ENCODE results near the gene KIF26B. TPM values are rescaled to one million over a fixed set of nuclear protein-coding genes. Genes with fewer than 3 reads are reported as not detected.

The KIF26B gene
- total RNA-seq, 1 donor from 2014 or later = 3.5 TPM

DNA sequence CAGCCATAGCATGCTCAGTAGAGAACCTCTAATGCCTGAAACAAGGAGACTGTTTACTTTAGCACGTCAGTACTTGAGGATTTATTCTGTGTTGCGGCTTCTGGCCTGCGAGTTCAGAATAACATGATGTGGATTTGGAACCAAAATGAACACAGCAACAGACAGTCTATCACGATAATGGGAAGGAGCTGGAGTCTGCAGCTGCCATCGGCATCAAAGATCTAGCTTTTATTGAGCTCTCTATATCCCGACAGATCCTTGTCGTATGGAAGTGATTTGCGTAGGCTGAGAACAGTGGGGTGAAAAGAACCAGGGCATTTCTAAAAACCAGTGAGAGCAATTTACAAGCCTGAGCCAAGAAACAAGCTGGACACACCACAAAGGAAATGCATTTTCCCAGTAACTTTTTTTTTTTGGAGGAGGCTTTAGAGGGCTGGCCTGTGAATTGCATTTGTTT, 294.2 kb downstream of the KIF26B start:
- Histone ChIP-seq H3K27me3 (ENCODE audit: low read depth) (no peaks in the 10 kb centered on the region), H3K27ac (replicated peaks) (no peak overlapping the region), H3K4me3 (no peak overlapping the region), H3K9me3 (replicated peaks) (peaks cover 3% of the 10 kb centered on the region), H3K4me1 (no peaks in the 10 kb centered on the region), H3K36me3 (no peaks in the 10 kb centered on the region)
- no peak for DNase-seq
- TF ChIP-seq CTCF (IDR thresholded peaks at IDR 0.05; ENCODE audit: borderline replicate concordance) = no peak
- intact Hi-C loops (cut with micrococcal nuclease) = no loop called here

GRCh38 chr1:245453541-245453940, 298.8 kb downstream of the KIF26B start:
- no peaks in the 10 kb centered on the region for H3K9me3 ChIP-seq (replicated peaks)
- H3K36me3 ChIP-seq = no peaks in the 10 kb centered on the region
- H3K27ac ChIP-seq (replicated peaks) = no peak overlapping the region
- no peaks in the 10 kb centered on the region for H3K4me1 ChIP-seq
- no peak for TF ChIP-seq CTCF (IDR thresholded peaks at IDR 0.05; ENCODE audit: borderline replicate concordance)
- no peak overlapping the region for H3K4me3 ChIP-seq
- intact Hi-C loops (cut with micrococcal nuclease) = no loop called here
- no peak for DNase-seq
- H3K27me3 ChIP-seq (ENCODE audit: low read depth) = peaks cover 6% of the 10 kb centered on the region

- no peak for DNase-seq
- H3K4me3 ChIP-seq = no peak overlapping the region
- H3K27ac ChIP-seq (replicated peaks) = no peak overlapping the region
- H3K27me3 ChIP-seq (ENCODE audit: low read depth) = peaks cover 7% of the 10 kb centered on the region
- no peak for TF ChIP-seq CTCF (IDR thresholded peaks at IDR 0.05; ENCODE audit: borderline replicate concordance)
- no peaks in the 10 kb centered on the region for H3K9me3 ChIP-seq (replicated peaks)
- H3K36me3 ChIP-seq = no peaks in the 10 kb centered on the region
- intact Hi-C loops (cut with micrococcal nuclease) = no loop called here
- H3K4me1 ChIP-seq = no peaks in the 10 kb centered on the region
Observed at GRCh38 chr1:245454051-245454450, 299.3 kb downstream of the KIF26B start.

GRCh38 chr1:245457562-245457961, 302.8 kb downstream of the KIF26B start:
- no peaks in the 10 kb centered on the region for H3K9me3 ChIP-seq (replicated peaks)
- H3K27me3 ChIP-seq (ENCODE audit: low read depth) = peaks cover 32% of the 10 kb centered on the region
- intact Hi-C loops (cut with micrococcal nuclease) = no loop called here
- TF ChIP-seq CTCF (IDR thresholded peaks at IDR 0.05; ENCODE audit: borderline replicate concordance) = no peak
- no peak overlapping the region for H3K27ac ChIP-seq (replicated peaks)
- no peak overlapping the region for H3K4me3 ChIP-seq
- H3K36me3 ChIP-seq = no peaks in the 10 kb centered on the region
- H3K4me1 ChIP-seq = no peaks in the 10 kb centered on the region
- DNase-seq = no peak

DNA sequence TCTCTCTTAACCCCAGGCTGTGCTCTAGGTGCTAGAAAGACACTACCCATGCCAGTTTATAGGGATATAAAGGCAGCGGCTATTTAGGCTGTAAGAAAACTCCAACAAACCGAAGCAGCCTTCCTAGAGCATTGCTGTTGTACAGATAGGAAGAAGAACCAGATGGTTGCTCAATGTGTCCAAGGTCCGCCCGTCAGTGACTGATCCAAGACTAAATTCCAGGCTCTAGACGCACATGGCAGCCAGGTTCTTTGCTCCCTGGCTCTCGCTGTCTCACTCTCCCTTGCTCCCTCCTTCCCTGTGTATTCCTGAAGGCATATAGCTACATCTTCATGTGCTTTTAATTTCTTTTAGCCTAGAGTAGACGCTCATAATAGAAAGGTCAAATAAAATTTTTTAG, 303.4 kb downstream of the KIF26B start:
- Histone ChIP-seq H3K36me3 (no peaks in the 10 kb centered on the region), H3K4me1 (no peaks in the 10 kb centered on the region), H3K4me3 (no peak overlapping the region), H3K9me3 (replicated peaks) (no peaks in the 10 kb centered on the region), H3K27ac (replicated peaks) (no peak overlapping the region), H3K27me3 (ENCODE audit: low read depth) (peaks cover 37% of the 10 kb centered on the region)
- no peak for DNase-seq
- intact Hi-C loops (cut with micrococcal nuclease) = no loop called here
- no peak for TF ChIP-seq CTCF (IDR thresholded peaks at IDR 0.05; ENCODE audit: borderline replicate concordance)

GRCh38 chr1:245458761-245459174, 304.0 kb downstream of the KIF26B start:
- H3K4me3 ChIP-seq = no peak overlapping the region
- no peaks in the 10 kb centered on the region for H3K9me3 ChIP-seq (replicated peaks)
- peaks cover 39% of the 10 kb centered on the region for H3K27me3 ChIP-seq (ENCODE audit: low read depth)
- no peaks in the 10 kb centered on the region for H3K36me3 ChIP-seq
- DNase-seq = no peak
- H3K27ac ChIP-seq (replicated peaks) = no peak overlapping the region
- H3K4me1 ChIP-seq = no peaks in the 10 kb centered on the region
- TF ChIP-seq CTCF (IDR thresholded peaks at IDR 0.05; ENCODE audit: borderline replicate concordance) = no peak
- intact Hi-C loops (cut with micrococcal nuclease) = no loop called here
